MM.1S (cell line): Measurements from ENCODE around the gene MPDU1.

Source experiments
- DNase-seq: peaks from one replicate; pipeline ENCODE4 v3.0.0-alpha.2; 2015
- H2AFZ ChIP-seq: fragments of 300-600 bp; sonication (generic); 2 replicates; pipeline ENCODE4 v1.6.0; 2016; ENCODE audit warnings: antibody characterized with exemption, low read length
- H3F3A ChIP-seq: fragments of 300-600 bp; sonication (generic); 2 replicates; pipeline ENCODE4 v1.6.1; 2016; ENCODE audit warnings: mild to moderate bottlenecking, antibody characterized with exemption, low read length, moderate library complexity, mixed read lengths; ENCODE audit not compliant: insufficient read depth
- H3K27ac ChIP-seq: fragments of 300-600 bp; sonication (generic); 2 replicates; pipeline ENCODE4 v1.5.1; 2016; ENCODE audit warnings: mild to moderate bottlenecking, low read length
- H3K27me3 ChIP-seq: fragments of 300-600 bp; sonication (generic); replicated peaks from 2 replicates; pipeline ENCODE4 v1.6.0; 2016; ENCODE audit warnings: low read length; ENCODE audit not compliant: insufficient read depth
- H3K36me3 ChIP-seq: fragments of 300-600 bp; sonication (generic); replicated peaks from 2 replicates; pipeline ENCODE4 v1.6.1; 2016; ENCODE audit warnings: mild to moderate bottlenecking, low read length, mixed read lengths; ENCODE audit not compliant: insufficient read depth
- H3K4me1 ChIP-seq: fragments of 300-600 bp; sonication (generic); 2 replicates; pipeline ENCODE4 v1.6.1; 2016; ENCODE audit warnings: low read length, mixed read lengths
- H3K4me2 ChIP-seq: fragments of 300-600 bp; sonication (generic); 2 replicates; pipeline ENCODE4 v1.6.0; 2016; ENCODE audit warnings: low read depth, low read length
- H3K4me3 ChIP-seq: fragments of 300-600 bp; sonication (generic); 2 replicates; pipeline ENCODE4 v1.5.1; 2016; ENCODE audit warnings: low read length, mixed read lengths
- H3K79me2 ChIP-seq: fragments of 300-600 bp; sonication (generic); 2 replicates; pipeline ENCODE4 v1.6.1; 2016; ENCODE audit warnings: mixed run types, low read length, mixed read lengths
- H3K9ac ChIP-seq: fragments of 300-600 bp; sonication (generic); 2 replicates; pipeline ENCODE4 v1.6.1; 2016; ENCODE audit warnings: low read length, mixed read lengths
- H3K9me2 ChIP-seq: fragments of 300-600 bp; sonication (generic); replicated peaks from 2 replicates; pipeline ENCODE4 v1.6.1; 2016; ENCODE audit warnings: mild to moderate bottlenecking, low read length, mixed read lengths; ENCODE audit not compliant: insufficient read depth
- H3K9me3 ChIP-seq: fragments of 300-600 bp; sonication (generic); replicated peaks from 2 replicates; pipeline ENCODE4 v1.6.1; 2016; ENCODE audit warnings: mild to moderate bottlenecking, low read length, mixed read lengths; ENCODE audit not compliant: insufficient read depth
- H4K20me1 ChIP-seq: fragments of 300-600 bp; sonication (generic); 2 replicates; pipeline ENCODE4 v1.6.1; 2016; ENCODE audit warnings: mild to moderate bottlenecking, low read length, moderate library complexity, mixed read lengths; ENCODE audit not compliant: insufficient read depth
- CTCF ChIP-seq: fragments of 300-600 bp; sonication (generic); IDR thresholded peaks from 2 replicates; pipeline ENCODE4 v1.5.1; 2016; ENCODE audit warnings: antibody characterized with exemption, low read length, mixed read lengths
- EZH2 ChIP-seq: fragments of 300-600 bp; sonication (generic); optimal IDR thresholded peaks from 2 replicates; pipeline ENCODE3; 2017; ENCODE audit warnings: low read depth, mild to moderate bottlenecking, antibody characterized with exemption, low read length, mixed read lengths
- EZH2phosphoT487 ChIP-seq: fragments of 300-600 bp; sonication (generic); IDR thresholded peaks from 2 replicates; pipeline ENCODE4 v1.6.1; 2018; ENCODE audit warnings: antibody characterized with exemption, low read length

MPDU1 gene

DNA sequence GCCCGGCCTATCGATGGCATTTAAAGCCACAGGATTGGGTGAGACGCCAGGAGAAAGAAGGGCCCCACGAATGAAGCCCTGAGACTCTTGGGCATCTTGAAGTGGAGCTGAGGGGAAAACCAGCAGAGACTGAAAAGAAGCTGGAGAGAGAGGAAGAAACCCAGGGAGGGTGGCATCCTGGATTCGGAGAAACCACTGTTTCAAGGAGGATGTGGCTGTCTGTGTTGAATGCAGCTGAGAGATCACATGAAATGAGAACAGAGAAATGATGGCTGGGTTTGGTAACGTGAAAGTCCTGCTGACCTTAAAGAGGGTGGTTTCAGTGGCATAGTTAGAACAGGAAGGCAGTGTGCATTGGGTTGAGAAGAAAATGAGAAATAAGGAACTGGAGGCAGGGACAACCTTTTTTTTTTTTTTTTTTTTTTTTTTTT, 31.0 kb upstream of the MPDU1 start:
- Histone ChIP-seq H3K4me1 (peaks cover 21% of the 10 kb centered on the region), H3K9ac (no peak overlapping the region), H3K79me2 (no peaks in the 10 kb centered on the region), H3K36me3 (no peaks in the 10 kb centered on the region), H3K4me2 (peak overlapping the region; percentile 56; the same call in 1 of the 2 replicates), H4K20me1 (no peaks in the 10 kb centered on the region), H3K9me3 (no peaks in the 10 kb centered on the region), H3K27me3 (peaks cover 7% of the 10 kb centered on the region), H3K9me2 (no peaks in the 10 kb centered on the region), H3K4me3 (no peak overlapping the region), H3K27ac (peak overlapping the region; percentile 62; the same call in 1 of the 2 replicates), H2AFZ (no peak overlapping the region), H3F3A (peaks cover 18% of the 10 kb centered on the region)
- DNase-seq = peak; percentile 84
- no peak for TF ChIP-seq EZH2phosphoT487
- TF ChIP-seq CTCF = no peak

- peak overlapping the region; percentile 62; the same call in 1 of the 2 replicates for H3K27ac ChIP-seq
- peak overlapping the region; percentile 9; the same call in 1 of the 2 replicates for H3K9ac ChIP-seq
These were observed 30.3 kb upstream of the MPDU1 start for GRCh38 chr17:7553356-7553755.

GRCh38 chr17:7555320-7555948, 28.2 kb upstream of the MPDU1 start:
- H3K4me3 ChIP-seq = no peak overlapping the region
- H2AFZ ChIP-seq = no peak overlapping the region
- H3K4me1 ChIP-seq = peaks cover 33% of the 10 kb centered on the region
- no peaks in the 10 kb centered on the region for H3K9me2 ChIP-seq
- H3K9ac ChIP-seq = no peak overlapping the region
- H3K27me3 ChIP-seq = no peaks in the 10 kb centered on the region
- H3K36me3 ChIP-seq = no peaks in the 10 kb centered on the region
- H3K9me3 ChIP-seq = no peaks in the 10 kb centered on the region
- TF ChIP-seq CTCF (no peak), EZH2 (no peak), EZH2phosphoT487 (no peak)
- no peaks in the 10 kb centered on the region for H4K20me1 ChIP-seq
- H3K4me2 ChIP-seq = no peak overlapping the region
- no peaks in the 10 kb centered on the region for H3K79me2 ChIP-seq
- no peak overlapping the region for H3K27ac ChIP-seq
- H3F3A ChIP-seq = peaks cover 28% of the 10 kb centered on the region
- DNase-seq = no peak

More at GRCh38 chr17:7553356-7553755, 30.3 kb upstream of the MPDU1 start:
- Histone ChIP-seq H3K9me2 (no peaks in the 10 kb centered on the region), H3K4me2 (peak overlapping the region; percentile 56), H3K79me2 (no peaks in the 10 kb centered on the region), H3K27me3 (peaks cover 4% of the 10 kb centered on the region), H3K4me1 (peaks cover 24% of the 10 kb centered on the region), H4K20me1 (no peaks in the 10 kb centered on the region), H3K4me3 (no peak overlapping the region), H2AFZ (0 out of 2 replicates have a peak overlapping the region, but pooled peaks have one; percentile 20), H3K9me3 (no peaks in the 10 kb centered on the region), H3K36me3 (no peaks in the 10 kb centered on the region), H3F3A (peaks cover 18% of the 10 kb centered on the region)
- TF ChIP-seq EZH2phosphoT487 = no peak
- no peak for DNase-seq

GRCh38 chr17:7556627-7557026, 27.0 kb upstream of the MPDU1 start:
- Histone ChIP-seq H2AFZ (no peak overlapping the region), H3K9me2 (no peaks in the 10 kb centered on the region), H3K4me2 (no peak overlapping the region), H3K4me3 (no peak overlapping the region), H3K36me3 (no peaks in the 10 kb centered on the region), H3K79me2 (peaks cover 5% of the 10 kb centered on the region; the same call in 1 of the 2 replicates), H3K27ac (no peak overlapping the region), H3K27me3 (no peaks in the 10 kb centered on the region), H3K9ac (no peak overlapping the region), H3K9me3 (no peaks in the 10 kb centered on the region), H3F3A (peaks cover 32% of the 10 kb centered on the region), H3K4me1 (peaks cover 37% of the 10 kb centered on the region), H4K20me1 (no peaks in the 10 kb centered on the region)
- no peak for TF ChIP-seq EZH2
- DNase-seq = no peak
